ENCODE results near the gene ACTR5.

GRCh38 chr20:38723848-38724625 is 24.2 kb upstream of the ACTR5 start, which contains the start of gene SLC32A1:
- no peak for TF ChIP-seq EP300 (IDR thresholded peaks at IDR 0.05)
- no peak for TF ChIP-seq POLR2A (IDR thresholded peaks at IDR 0.05)
- TF ChIP-seq CTCF (IDR thresholded peaks at IDR 0.05), result no peak

All from gastroesophageal sphincter (tissue), 3 donors.